Superior temporal gyrus (tissue), 1 donor: ENCODE results near the gene BIRC2.
A peak's percentile ranks its signal among the peaks of the same experiment; 100 is the strongest.
"Not testable (repeated sequence)": the region's sequence is repeated elsewhere in the genome, so short reads cannot be mapped to it uniquely, and the experiment has no call there.

Source experiments
- DNase-seq: peaks from one replicate; pipeline ENCODE4 v3.0.0-alpha.2; 2016; ENCODE audit errors: extremely low spot score

BIRC2 gene

GRCh38 chr11:102323542-102324251 lies 23.3 kb upstream of the BIRC2 start:
- DNase-seq: no peak

DNA sequence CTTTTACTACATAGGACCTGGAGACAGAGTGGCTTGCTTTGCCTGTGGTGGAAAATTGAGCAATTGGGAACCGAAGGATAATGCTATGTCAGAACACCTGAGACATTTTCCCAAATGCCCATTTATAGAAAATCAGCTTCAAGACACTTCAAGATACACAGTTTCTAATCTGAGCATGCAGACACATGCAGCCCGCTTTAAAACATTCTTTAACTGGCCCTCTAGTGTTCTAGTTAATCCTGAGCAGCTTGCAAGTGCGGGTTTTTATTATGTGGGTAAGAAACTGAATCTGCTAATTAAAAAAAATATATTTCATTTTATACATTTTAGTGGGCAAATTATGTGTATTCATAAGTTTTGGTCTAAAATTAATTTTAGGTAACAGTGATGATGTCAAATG lies 21.9 kb upstream of the BIRC2 start:
- no peak for DNase-seq

DNA sequence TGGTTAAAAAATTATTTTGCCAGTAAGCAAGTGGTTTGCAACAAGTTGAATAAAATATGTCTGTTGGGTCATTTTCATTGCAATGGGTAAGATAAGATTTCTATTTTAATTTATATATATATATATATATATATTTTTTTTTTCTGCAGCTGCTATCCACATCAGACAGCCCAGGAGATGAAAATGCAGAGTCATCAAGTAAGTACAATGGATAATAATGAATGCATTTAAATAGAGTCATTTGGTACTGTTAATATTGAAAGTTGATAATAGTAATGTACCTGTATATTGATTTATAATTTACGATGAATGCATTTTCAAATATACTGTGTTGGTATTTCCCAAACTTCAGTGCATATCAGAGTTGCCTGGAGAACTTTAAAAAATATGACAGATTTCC lies 18.3 kb upstream of the BIRC2 start:
- no peak for DNase-seq

DNA sequence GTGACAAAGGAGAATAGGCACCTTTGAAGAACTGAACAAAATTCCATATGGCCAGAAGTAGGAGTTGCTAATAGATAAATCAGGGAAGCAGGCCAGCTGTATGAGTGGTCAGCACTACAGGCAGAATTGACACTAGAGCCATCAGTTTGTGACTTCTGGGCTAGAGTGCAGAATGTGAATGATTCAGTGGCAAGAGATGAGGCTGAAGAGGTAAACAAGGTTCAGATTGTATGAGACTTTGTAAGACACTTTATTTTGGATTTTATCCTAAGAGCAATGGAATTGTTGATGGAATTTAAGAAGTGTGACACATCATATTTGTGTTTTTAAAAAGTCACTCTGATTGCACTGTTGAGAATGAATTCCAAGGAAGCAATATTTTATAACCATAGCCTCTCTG lies 16.8 kb upstream of the BIRC2 start:
- no peak for DNase-seq

DNA sequence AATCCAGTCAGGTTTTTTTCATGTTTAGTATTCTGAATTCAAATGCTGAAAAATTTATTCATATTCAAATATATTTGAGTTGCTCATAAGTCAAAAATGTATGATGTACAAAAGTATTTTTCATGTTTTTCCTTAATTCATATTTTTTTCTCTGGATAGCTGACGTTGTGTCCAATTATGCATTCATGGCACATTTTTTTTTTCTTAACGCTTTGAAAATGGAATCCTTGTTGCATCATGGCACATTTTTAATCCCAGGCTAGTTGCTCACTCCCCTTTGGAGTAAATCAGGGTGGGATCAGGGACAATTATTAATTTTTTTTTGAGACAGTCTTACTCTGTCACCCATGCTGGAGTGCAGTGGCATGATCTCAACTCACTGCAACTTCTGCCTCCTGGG lies 15.7 kb upstream of the BIRC2 start:
- no peak for DNase-seq

DNA sequence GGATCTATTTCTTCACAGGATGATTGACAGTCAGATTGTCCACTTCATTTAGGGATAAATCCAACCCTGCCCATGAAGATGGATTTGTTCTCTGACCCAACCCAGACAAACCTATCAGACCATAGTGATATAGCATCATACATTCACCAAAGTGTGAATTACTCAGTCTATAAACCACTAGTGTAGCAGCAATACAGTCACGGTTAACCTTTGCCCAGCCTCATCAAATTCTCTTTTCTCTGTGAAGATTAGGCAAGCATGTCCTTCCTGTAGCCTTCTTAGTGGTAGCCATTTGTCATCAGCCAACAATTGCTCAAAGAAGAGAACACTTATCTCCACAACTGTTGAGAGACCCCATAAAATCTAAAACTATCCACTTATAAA lies 14.4 kb upstream of the BIRC2 start:
- no peak for DNase-seq

GRCh38 chr11:102338479-102339010 lies 8.5 kb upstream of the BIRC2 start:
- DNase-seq: no peak

- not testable (repeated sequence) for DNase-seq
These were observed 5.7 kb upstream of the BIRC2 start for GRCh38 chr11:102341311-102341710.

GRCh38 chr11:102341844-102342318 lies 5.1 kb upstream of the BIRC2 start:
- peak; percentile 92 for DNase-seq

GRCh38 chr11:102343809-102344208 lies 3.2 kb upstream of the BIRC2 start:
- DNase-seq: no peak

- DNase-seq: no peak
These were observed 1.1 kb upstream of the BIRC2 start for GRCh38 chr11:102345904-102346303.

- DNase-seq: peak; percentile 82
These were observed 612 bp upstream of the BIRC2 start for GRCh38 chr11:102346456-102346747.

- DNase-seq: peak; percentile 75
These were observed 702 bp downstream of the BIRC2 start for GRCh38 chr11:102347462-102348370.

GRCh38 chr11:102357116-102357515 lies 10.1 kb downstream of the BIRC2 start:
- DNase-seq: no peak

GRCh38 chr11:102359372-102359771 lies 12.4 kb downstream of the BIRC2 start:
- no peak for DNase-seq

DNA sequence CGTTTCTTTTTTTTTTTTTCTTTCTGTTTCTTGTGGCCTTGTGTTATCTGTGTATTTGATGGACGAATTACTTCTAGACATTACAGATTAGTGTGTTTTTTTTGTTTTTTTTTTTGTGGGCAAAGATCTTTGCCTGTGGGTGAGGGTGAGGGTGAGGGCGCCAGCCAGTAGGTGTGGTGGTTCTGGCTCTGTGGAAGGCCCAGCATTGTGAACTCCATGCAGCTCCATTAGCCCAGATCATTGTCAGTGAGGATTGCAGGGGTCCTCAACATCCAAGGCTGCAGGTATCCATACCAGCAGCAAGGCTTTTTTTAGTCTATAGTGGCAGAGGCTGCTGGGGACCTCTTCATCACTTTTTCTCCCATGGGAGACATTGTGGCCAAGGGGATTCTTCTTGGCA lies 13.7 kb downstream of the BIRC2 start:
- no peak for DNase-seq

- no peak for DNase-seq
These were observed 14.3 kb downstream of the BIRC2 start for GRCh38 chr11:102361086-102362031.

GRCh38 chr11:102364991-102365390 lies 18.0 kb downstream of the BIRC2 start:
- DNase-seq: no peak

DNA sequence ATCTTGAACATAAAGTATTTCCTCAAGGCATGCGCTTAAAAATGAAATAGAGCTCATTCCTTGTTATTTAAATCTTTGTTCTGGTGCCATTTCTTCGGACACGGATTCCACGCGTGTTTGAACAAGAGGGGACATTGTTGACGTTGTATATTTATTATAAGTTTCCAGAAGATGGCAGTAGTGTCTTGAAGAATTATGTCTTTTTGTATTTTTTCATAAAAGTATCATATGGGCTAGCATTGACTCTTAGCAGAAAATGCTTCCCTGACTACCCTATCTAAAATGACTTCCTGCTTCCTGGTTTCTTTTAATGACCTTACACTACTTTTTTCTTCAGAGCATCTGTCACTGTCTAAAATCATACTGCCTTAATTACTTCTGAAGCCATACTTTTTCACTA lies 20.4 kb downstream of the BIRC2 start:
- peak; percentile 71 for DNase-seq

DNA sequence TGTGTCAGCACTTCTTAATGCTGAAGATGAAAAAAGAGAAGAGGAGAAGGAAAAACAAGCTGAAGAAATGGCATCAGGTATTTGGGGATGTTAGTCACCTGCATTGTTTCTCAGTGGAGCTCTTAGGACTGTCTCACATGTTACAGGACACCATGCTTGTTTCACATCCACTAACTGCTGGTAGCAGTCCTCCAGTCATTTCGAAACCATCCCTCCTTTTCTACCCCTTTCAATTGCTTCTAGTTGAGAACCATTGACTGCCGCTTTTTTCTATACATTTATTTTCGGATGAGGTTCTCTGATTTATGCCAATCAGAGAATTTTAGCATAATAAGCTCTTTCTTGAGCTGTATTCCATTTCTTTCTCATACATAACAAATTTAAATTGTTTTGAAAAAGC lies 21.5 kb downstream of the BIRC2 start:
- DNase-seq: no peak

GRCh38 chr11:102374633-102375424 lies 27.8 kb downstream of the BIRC2 start:
- DNase-seq: not testable (repeated sequence)
